ENCODE results near the gene IL11. TPM values are rescaled to one million over a fixed set of nuclear protein-coding genes. Genes with fewer than 3 reads are reported as not detected.

The IL11 gene
- total and polyA plus RNA-seq, 2 of the 8 experiments (the other 6 are each of a cell fraction or from before 2014, with no cell fraction given): 1.7 to 2.8 TPM

GRCh38 chr19:55354698-55355212 lies 15.5 kb downstream of the IL11 start, which contains the start of gene COX6B2:
Gene COX6B2 (minus strand): TSS chr19:55354719. CDS start chr19:55354521, 198 bp downstream.
- H3K79me1 ChIP-seq (ENCODE audit: low read depth, low read length): no peaks in the 10 kb centered on the region
- 0 out of 2 replicates have a peak within 1 kb of the TSS, but pooled peaks have one; percentile 46 for H2BK15ac ChIP-seq (ENCODE audit: low read length)
- H3K4ac ChIP-seq (replicated peaks; ENCODE audit: insufficient read length, low read depth, low read length): no peak within 1 kb of the TSS
- H3K27me3 ChIP-seq (replicated peaks in 1 of 4; ENCODE audit: control insufficient read depth in 3 of 4, extremely low read depth in 1 of 4, insufficient read depth in 3 of 4, low read length in 3 of 4): peaks cover 17 to 56% (median 46%) of the 10 kb centered on the region in 4 experiments
- H4K91ac ChIP-seq (replicated peaks; ENCODE audit: insufficient read length, low read length): no peak within 1 kb of the TSS
- 0 out of 2 replicates have a peak within 1 kb of the TSS, but pooled peaks have one; percentile 48 for H2BK20ac ChIP-seq (ENCODE audit: low read length)
- H3K23me2 ChIP-seq (ENCODE audit: low read depth, low read length): peaks cover 11% of the 10 kb centered on the region; the same call in 1 of the 2 replicates
- FAIRE-seq (no peak), DNase-seq (ENCODE audit: low read depth in 1 of 2, low spot score in 2 of 2) (no peak)
- peak within 1 kb of the TSS; percentile 32 to 66 (median 50) for H3K4me3 ChIP-seq (ENCODE audit: extremely low read depth in 1 of 4, insufficient read depth in 2 of 4, low read depth in 3 of 4, low read length in 4 of 4)
- WGBS, 2 experiments (ENCODE audit: extremely low coverage in 1 of 2, insufficient coverage in 1 of 2, insufficient read length in 1 of 2, insufficient replicate concordance in 2 of 2, low coverage in 1 of 2, low lambda C conversion rate in 2 of 2, missing lambda C conversion rate in 1 of 2): 9% methylated on average over 9 of the region's 43 CpGs; no CpG with 5 or more reads in 1 of the 2 experiments
- H4K8ac ChIP-seq (ENCODE audit: extremely low read depth, insufficient read depth, low read length): peak within 1 kb of the TSS; percentile 16
- TF ChIP-seq ASH2L (IDR thresholded peaks at IDR 0.05; ENCODE audit: low read length) (peak; percentile 30), TAF1 (IDR thresholded peaks at IDR 0.05; ENCODE audit: low read depth, low read length) (0 out of 2 replicates have a peak, but pooled peaks have one; percentile 25), SUZ12 (IDR thresholded peaks at IDR 0.05; ENCODE audit: low read length) (0 out of 2 replicates have a peak, but pooled peaks have one; percentile 23), TAF7 (optimal IDR thresholded peaks at IDR 0.05; ENCODE audit: borderline replicate concordance, low read depth, low read length) (peak; percentile 16), POU5F1 (IDR thresholded peaks at IDR 0.05; ENCODE audit: low read depth, low read length) (no peak), MAX (IDR thresholded peaks at IDR 0.05) (0 out of 2 replicates have a peak, but pooled peaks have one; percentile 23), RFX5 (IDR thresholded peaks at IDR 0.05; ENCODE audit: borderline replicate concordance, low read depth, low read length) (no peak)
- peaks cover 0 to 10% of the 10 kb centered on the region in 2 experiments for H4K20me1 ChIP-seq (replicated peaks in 1 of 2; ENCODE audit: control insufficient read depth in 1 of 2, insufficient read depth in 2 of 2, low read length in 2 of 2)
- H2BK5ac ChIP-seq (ENCODE audit: low read depth, low read length): no peak within 1 kb of the TSS
- peak within 1 kb of the TSS; percentile 48; the same call in 1 of the 2 replicates for H3K18ac ChIP-seq (ENCODE audit: extremely low read depth, low read length)
- peak within 1 kb of the TSS; percentile 88 to 96 for H3K4me2 ChIP-seq (ENCODE audit: insufficient read depth in 1 of 2, low read depth in 2 of 2, low read length in 2 of 2)
- no peak within 1 kb of the TSS for H2AFZ ChIP-seq (ENCODE audit: low read length)
- H3K4me1 ChIP-seq (replicated peaks in 1 of 4; ENCODE audit: control insufficient read depth in 3 of 4, insufficient read depth in 4 of 4, low read length in 3 of 4): peaks cover 0 to 21% (median 11%) of the 10 kb centered on the region in 4 experiments; a peak in 6 of 7 replicates
- no peak within 1 kb of the TSS for H3K14ac ChIP-seq (ENCODE audit: insufficient read length)
- no peak within 1 kb of the TSS for H2BK120ac ChIP-seq (replicated peaks; ENCODE audit: low read depth, low read length)
- POLR2A ChIA-PET (ENCODE audit: partially characterized antibody): interaction anchor here (1.0 to 1.7 kb wide), 5 partner anchors 15 to 51 kb away, joined by 3 to 4 read pairs (median 3); partner anchors contain the start of genes IL11, KMT5C and TMEM238
- H3K9ac ChIP-seq (replicated peaks in 1 of 4; ENCODE audit: extremely low read depth in 1 of 4, low read depth in 3 of 4, low read length in 3 of 4): no peak within 1 kb of the TSS; a peak in 2 of 7 replicates
- no peak within 1 kb of the TSS for H3K27ac ChIP-seq (ENCODE audit: low read depth, low read length)
- no peak within 1 kb of the TSS for H2AK5ac ChIP-seq (ENCODE audit: low read depth, low read length)
- CTCF ChIA-PET (ENCODE audit: partially characterized antibody): no interaction called here
- peak within 1 kb of the TSS; percentile 90; the same call in 1 of the 2 replicates for H2BK12ac ChIP-seq (ENCODE audit: low read depth, low read length)
- H3K23ac ChIP-seq (ENCODE audit: insufficient read length): no peak within 1 kb of the TSS
- no peaks in the 10 kb centered on the region for H3K9me3 ChIP-seq (ENCODE audit: insufficient read depth in 2 of 2, low read depth in 1 of 2, low read length in 1 of 2)
- H3K36me3 ChIP-seq (ENCODE audit: control insufficient read depth in 2 of 4, insufficient read depth in 4 of 4, low read length in 3 of 4): peaks cover 0 to 11% (median 0%) of the 10 kb centered on the region in 4 experiments; a peak in 1 of 8 replicates
- H4K5ac ChIP-seq (ENCODE audit: insufficient read length, low read depth, low read length): peak within 1 kb of the TSS; percentile 26
- H3K56ac ChIP-seq (replicated peaks; ENCODE audit: insufficient read length, low read depth, low read length): no peak within 1 kb of the TSS
- H3K79me2 ChIP-seq (ENCODE audit: control insufficient read depth in 1 of 2, insufficient read depth in 2 of 2, low read length in 2 of 2): no peaks in the 10 kb centered on the region
